ENCODE results near the gene SNW1. TPM values are rescaled to one million over a fixed set of nuclear protein-coding genes. Genes with fewer than 3 reads are reported as not detected.
A peak's percentile ranks its signal among the peaks of the same experiment; 100 is the strongest.

The SNW1 gene
- total RNA-seq, result 10 to 100 TPM; 39.8 to 68.4 (median 43.0) TPM

- peaks cover 0 to 9% (median 0%) of the 10 kb centered on the region in 3 donors for H3K36me3 ChIP-seq
- H3K27ac ChIP-seq, result peak within 1 kb of the TSS; percentile 91 to 96 (median 94)
- H3K4me1 ChIP-seq, result peaks cover 0 to 44% (median 15%) of the 10 kb centered on the region in 4 donors
- peak; percentile 87 for DNase-seq (ENCODE audit: low spot score in 2 of 2)
- 0 to 1% methylated on average over 39 to 60 of the region's 60 CpGs for WGBS, 2 donors
- H3K4me3 ChIP-seq, result peak within 1 kb of the TSS; percentile 72 to 98 (median 84)
- no peaks in the 10 kb centered on the region for H3K27me3 ChIP-seq
- TF ChIP-seq, protein P1, sequence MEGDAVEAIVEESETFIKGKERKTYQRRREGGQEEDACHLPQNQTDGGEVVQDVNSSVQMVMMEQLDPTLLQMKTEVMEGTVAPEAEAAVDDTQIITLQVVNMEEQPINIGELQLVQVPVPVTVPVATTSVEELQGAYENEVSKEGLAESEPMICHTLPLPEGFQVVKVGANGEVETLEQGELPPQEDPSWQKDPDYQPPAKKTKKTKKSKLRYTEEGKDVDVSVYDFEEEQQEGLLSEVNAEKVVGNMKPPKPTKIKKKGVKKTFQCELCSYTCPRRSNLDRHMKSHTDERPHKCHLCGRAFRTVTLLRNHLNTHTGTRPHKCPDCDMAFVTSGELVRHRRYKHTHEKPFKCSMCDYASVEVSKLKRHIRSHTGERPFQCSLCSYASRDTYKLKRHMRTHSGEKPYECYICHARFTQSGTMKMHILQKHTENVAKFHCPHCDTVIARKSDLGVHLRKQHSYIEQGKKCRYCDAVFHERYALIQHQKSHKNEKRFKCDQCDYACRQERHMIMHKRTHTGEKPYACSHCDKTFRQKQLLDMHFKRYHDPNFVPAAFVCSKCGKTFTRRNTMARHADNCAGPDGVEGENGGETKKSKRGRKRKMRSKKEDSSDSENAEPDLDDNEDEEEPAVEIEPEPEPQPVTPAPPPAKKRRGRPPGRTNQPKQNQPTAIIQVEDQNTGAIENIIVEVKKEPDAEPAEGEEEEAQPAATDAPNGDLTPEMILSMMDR (IDR thresholded peaks at IDR 0.05), result no peak
- peak; percentile 67 to 95 for TF ChIP-seq EP300 (IDR thresholded peaks at IDR 0.05)
- peak; percentile 70 to 78 for TF ChIP-seq POLR2A (IDR thresholded peaks at IDR 0.05)
- H3K9me3 ChIP-seq, result no peaks in the 10 kb centered on the region
Observed at GRCh38 chr14:77760381-77761204, at the start of gene SNW1. SNW1 (minus strand) TSS chr14:77761156; CDS start chr14:77761127, 29 bp downstream.

DNA sequence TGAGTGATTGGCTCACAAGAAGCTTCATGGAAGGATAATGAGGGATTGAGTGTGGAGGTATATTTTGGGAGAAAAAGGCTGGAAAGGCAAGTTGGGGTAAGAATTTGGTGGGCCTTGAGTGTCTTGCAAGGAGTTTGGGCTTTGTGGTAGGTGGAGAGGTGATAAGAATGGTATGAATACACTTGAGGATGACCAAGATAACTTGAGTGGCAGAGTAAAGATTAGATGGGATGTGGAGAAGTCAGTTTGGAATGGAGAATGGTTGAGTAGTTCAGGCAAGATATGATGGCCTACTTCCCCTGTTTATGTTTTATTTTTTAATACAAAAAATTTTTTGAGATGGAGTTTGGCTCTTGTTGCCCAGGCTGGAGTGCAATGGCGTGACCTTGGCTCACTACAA, 48.1 kb upstream of the SNW1 start:
- Histone ChIP-seq H3K36me3 (no peaks in the 10 kb centered on the region), H3K27me3 (no peaks in the 10 kb centered on the region), H3K4me3 (no peak overlapping the region), H3K4me1 (no peaks in the 10 kb centered on the region), H3K27ac (no peak overlapping the region), H3K9me3 (no peaks in the 10 kb centered on the region)
- TF ChIP-seq POLR2A (IDR thresholded peaks at IDR 0.05) (no peak), EP300 (IDR thresholded peaks at IDR 0.05) (no peak)
- TF ChIP-seq, protein P1 (IDR thresholded peaks at IDR 0.05), result no peak
- WGBS, 2 donors, result 92 to 100% methylated on average over 1 of the region's 1 CpG
- no peak for DNase-seq (ENCODE audit: low spot score in 2 of 2)

GRCh38 chr14:77808250-77808649, 47.3 kb upstream of the SNW1 start:
- WGBS, 2 donors, result 96% methylated on average over 3 of the region's 3 CpGs
- DNase-seq (ENCODE audit: low spot score in 2 of 2), result no peak
- Histone ChIP-seq H3K27ac (no peak overlapping the region), H3K9me3 (no peaks in the 10 kb centered on the region), H3K36me3 (no peaks in the 10 kb centered on the region), H3K4me1 (no peaks in the 10 kb centered on the region), H3K27me3 (no peaks in the 10 kb centered on the region), H3K4me3 (no peak overlapping the region)
- no peak for TF ChIP-seq POLR2A (IDR thresholded peaks at IDR 0.05)
- no peak for TF ChIP-seq EP300 (IDR thresholded peaks at IDR 0.05)
- TF ChIP-seq, protein P1 (IDR thresholded peaks at IDR 0.05), result no peak

GRCh38 chr14:77805706-77806105, 44.8 kb upstream of the SNW1 start:
- Histone ChIP-seq H3K4me1 (peaks cover 0 to 4% (median 0%) of the 10 kb centered on the region in 4 donors), H3K36me3 (no peaks in the 10 kb centered on the region), H3K27ac (no peak overlapping the region), H3K27me3 (no peaks in the 10 kb centered on the region), H3K4me3 (no peak overlapping the region), H3K9me3 (no peaks in the 10 kb centered on the region)
- DNase-seq (ENCODE audit: low spot score in 2 of 2), result no peak
- WGBS, 2 donors, result 74 to 80% methylated on average over 6 of the region's 6 CpGs
- TF ChIP-seq EP300 (IDR thresholded peaks at IDR 0.05) (no peak), POLR2A (IDR thresholded peaks at IDR 0.05) (no peak)
- TF ChIP-seq, protein P1 (IDR thresholded peaks at IDR 0.05), result no peak

DNA sequence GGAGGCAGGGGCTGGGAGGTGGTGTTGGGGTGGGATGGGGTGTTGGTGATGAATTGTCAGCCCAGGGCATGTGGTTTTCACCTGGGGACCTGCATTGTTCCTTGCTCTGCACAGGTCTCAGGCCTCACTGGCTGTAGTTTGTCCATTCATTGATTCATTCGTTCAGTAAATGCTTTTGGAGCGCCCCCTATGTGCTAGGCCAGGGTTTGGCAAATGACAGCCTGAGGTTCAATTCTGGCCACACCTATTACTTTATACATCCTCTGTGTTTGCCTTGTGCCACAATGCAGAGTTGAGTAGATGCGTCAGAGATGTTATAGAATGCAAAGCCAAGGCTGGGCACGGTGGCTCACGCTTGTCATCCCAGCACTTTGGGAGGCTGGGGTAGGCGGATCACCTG, 43.6 kb upstream of the SNW1 start:
- no peaks in the 10 kb centered on the region for H3K36me3 ChIP-seq
- H3K9me3 ChIP-seq, result no peaks in the 10 kb centered on the region
- H3K27ac ChIP-seq, result no peak overlapping the region
- WGBS, 2 donors, result 61 to 62% methylated on average over 6 of the region's 6 CpGs
- no peak for TF ChIP-seq POLR2A (IDR thresholded peaks at IDR 0.05)
- no peak for TF ChIP-seq EP300 (IDR thresholded peaks at IDR 0.05)
- TF ChIP-seq, protein P1 (IDR thresholded peaks at IDR 0.05), result no peak
- H3K4me1 ChIP-seq, result peaks cover 0 to 9% (median 0%) of the 10 kb centered on the region in 4 donors
- no peak for DNase-seq (ENCODE audit: low spot score in 2 of 2)
- no peak overlapping the region for H3K4me3 ChIP-seq
- H3K27me3 ChIP-seq, result no peaks in the 10 kb centered on the region

Data from tibial nerve (tissue), 4 donors.